ENCODE results near the gene NFIC.

GRCh38 chr19:3443840-3444694 lies 77.7 kb downstream of the NFIC start:
- no peak for TF ChIP-seq CTCF (IDR thresholded peaks at IDR 0.05)
- TF ChIP-seq POLR2A (IDR thresholded peaks at IDR 0.05): no peak
- TF ChIP-seq EP300 (IDR thresholded peaks at IDR 0.05): no peak

All from tibial nerve (tissue), 4 donors.